SK-N-MC (cell line): ENCODE data around the gene PI16.

Source experiments
- EZH2 ChIP-seq: fragments of 200-600 bp; sonication (generic); IDR thresholded peaks from one replicate; pipeline ENCODE4 v1.6.1; 2017; ENCODE audit warnings: antibody characterized with exemption
- FOXP2 ChIP-seq: optimal IDR thresholded peaks from 2 replicates; pipeline ENCODE3; 2011; ENCODE audit warnings: mild to moderate bottlenecking, moderate library complexity; ENCODE audit not compliant: insufficient read depth; ENCODE audit errors: extremely low read length, control extremely low read depth
- POLR2AphosphoS5 ChIP-seq: IDR thresholded peaks from 2 replicates; pipeline ENCODE4 v1.6.1; 2012; ENCODE audit warnings: mild to moderate bottlenecking, low read depth, low read length, borderline replicate concordance

- TF ChIP-seq POLR2AphosphoS5: no peak; the same call in 1 of the 2 replicates
- no peak for TF ChIP-seq EZH2
- TF ChIP-seq FOXP2: no peak
Measured at GRCh38 chr6:36986704-36987047, 32.1 kb downstream of the PI16 start.
